H1 (cell line): ENCODE measurements around the gene EGFLAM. TPM values are rescaled to one million over a fixed set of nuclear protein-coding genes. Genes with fewer than 3 reads are reported as not detected.

Experiments
- CTCF ChIA-PET: fragments of 300-600 bp; sonication (Branson Sonifier 250); formaldehyde crosslinking; loops from one replicate; lab custom pipeline; 2021; ENCODE audit not compliant: partially characterized antibody; lab: Charles Lee
- POLR2A ChIA-PET: fragments of 300-600 bp; sonication (Branson Sonifier 250); formaldehyde crosslinking; loops from one replicate; lab custom pipeline; 2021; ENCODE audit warnings: inconsistent platforms; ENCODE audit not compliant: partially characterized antibody; lab: Charles Lee
- DNase-seq, 2 experiments: peaks; one replicate each; pipeline versions ENCODE4 v3.0.0 to v3.0.0-alpha.2; 2010 to 2022; ENCODE audit warnings: low spot score in 2 of 2, low read depth in 1 of 2, mixed read lengths in 1 of 2
- FAIRE-seq: peaks from 2 replicates; lab custom pipeline; 2011; peaks lifted over from hg19 to GRCh38; lab: Jason Lieb, UNC
- H2AFZ ChIP-seq: 2 replicates; pipeline ENCODE4 v1.8.1; 2012; ENCODE audit warnings: low read length, inconsistent platforms
- H2AK5ac ChIP-seq: 2 replicates; pipeline ENCODE4 v1.6.1; 2013; ENCODE audit warnings: low read depth, low read length
- H2BK120ac ChIP-seq: replicated peaks from 2 replicates; pipeline ENCODE3; 2013; ENCODE audit warnings: low read depth, low read length, inconsistent platforms
- H2BK12ac ChIP-seq: 2 replicates; pipeline ENCODE4 v1.6.1; 2013; ENCODE audit warnings: low read depth, low read length
- H2BK15ac ChIP-seq: 2 replicates; pipeline ENCODE4 v1.6.1; 2013; ENCODE audit warnings: low read length
- H2BK20ac ChIP-seq: 2 replicates; pipeline ENCODE4 v1.6.1; 2013; ENCODE audit warnings: low read length
- H2BK5ac ChIP-seq: 2 replicates; pipeline ENCODE4 v1.6.1; 2013; ENCODE audit warnings: low read depth, low read length
- H3K14ac ChIP-seq: 2 replicates; pipeline ENCODE4 v1.6.1; 2013; ENCODE audit warnings: inconsistent platforms; ENCODE audit not compliant: insufficient read length
- H3K18ac ChIP-seq: 2 replicates; pipeline ENCODE4 v1.6.1; 2013; ENCODE audit warnings: low read length; ENCODE audit errors: extremely low read depth
- H3K23ac ChIP-seq: 2 replicates; pipeline ENCODE4 v1.6.1; 2013; ENCODE audit warnings: inconsistent platforms; ENCODE audit not compliant: insufficient read length
- H3K23me2 ChIP-seq: 2 replicates; pipeline ENCODE4 v1.6.1; 2013; ENCODE audit warnings: low read depth, low read length
- H3K27ac ChIP-seq: 2 replicates; pipeline ENCODE4 v1.6.1; 2011; ENCODE audit warnings: low read depth, low read length, inconsistent platforms
- H3K27me3 ChIP-seq, 4 experiments: replicated peaks in 1 of 4; 1 replicate in 1 of 4; 2 replicates in 3 of 4; pipeline versions ENCODE4 v1.6.1 to v1.8.1; 2011 to 2013; ENCODE audit warnings: low read length in 3 of 4, mild to moderate bottlenecking in 3 of 4, inconsistent platforms in 2 of 4, mixed read lengths in 2 of 4, moderate library complexity in 1 of 4; ENCODE audit not compliant: control insufficient read depth in 3 of 4, insufficient read depth in 3 of 4; ENCODE audit errors: extremely low read depth in 1 of 4
- H3K36me3 ChIP-seq, 4 experiments: 2 replicates each; pipeline versions ENCODE4 v1.6.1 to v1.8.1; 2011 to 2013; ENCODE audit warnings: mild to moderate bottlenecking in 4 of 4, low read length in 3 of 4, moderate library complexity in 2 of 4, control low read depth in 1 of 4, inconsistent platforms in 1 of 4; ENCODE audit not compliant: insufficient read depth in 4 of 4, control insufficient read depth in 2 of 4
- H3K4ac ChIP-seq: replicated peaks from 2 replicates; pipeline ENCODE3; 2013; ENCODE audit warnings: low read length, low read depth, mixed read lengths, inconsistent platforms; ENCODE audit not compliant: insufficient read length
- H3K4me1 ChIP-seq, 4 experiments: replicated peaks in 1 of 4; 1 replicate in 1 of 4; 2 replicates in 3 of 4; pipeline versions ENCODE4 v1.6.1 to v1.8.1; 2011 to 2013; ENCODE audit warnings: low read length in 3 of 4, inconsistent platforms in 2 of 4, mixed read lengths in 1 of 4; ENCODE audit not compliant: insufficient read depth in 4 of 4, control insufficient read depth in 3 of 4
- H3K4me2 ChIP-seq, 2 experiments: 2 replicates each; pipeline versions ENCODE4 v1.6.1 to v1.8.1; 2011 to 2013; ENCODE audit warnings: low read depth in 2 of 2, low read length in 2 of 2, control low read depth in 1 of 2, inconsistent platforms in 1 of 2, mild to moderate bottlenecking in 1 of 2; ENCODE audit not compliant: insufficient read depth in 1 of 2
- H3K4me3 ChIP-seq, 4 experiments: fragments of 200-600, 300-600 bp in 1 of 4; sonication (generic), shearing (Covaris generic), sonication (Bioruptor Twin) in 1 of 4; 2 replicates each; pipeline versions ENCODE4 v1.5.1 to v1.8.1; 2011 to 2016; ENCODE audit warnings: low read length in 4 of 4, low read depth in 3 of 4, control low read depth in 2 of 4, inconsistent platforms in 2 of 4, mild to moderate bottlenecking in 2 of 4, mixed read lengths in 1 of 4, moderate library complexity in 1 of 4; ENCODE audit not compliant: insufficient read depth in 2 of 4; ENCODE audit errors: extremely low read depth in 1 of 4
- H3K56ac ChIP-seq: replicated peaks from 2 replicates; pipeline ENCODE3; 2013; ENCODE audit warnings: low read depth, mild to moderate bottlenecking, mixed read lengths, low read length, inconsistent platforms; ENCODE audit not compliant: insufficient read length
- H3K79me1 ChIP-seq: 2 replicates; pipeline ENCODE4 v1.6.1; 2013; ENCODE audit warnings: low read depth, low read length, control low read depth
- H3K79me2 ChIP-seq, 2 experiments: 2 replicates each; pipeline versions ENCODE4 v1.6.1 to v1.8.1; 2012 to 2013; ENCODE audit warnings: low read length in 2 of 2, mild to moderate bottlenecking in 2 of 2, inconsistent platforms in 1 of 2; ENCODE audit not compliant: insufficient read depth in 2 of 2, control insufficient read depth in 1 of 2
- H3K9ac ChIP-seq, 4 experiments: replicated peaks in 1 of 4; 1 replicate in 1 of 4; 2 replicates in 3 of 4; pipeline versions ENCODE4 v1.6.1 to v1.8.1; 2011 to 2013; ENCODE audit warnings: low read depth in 3 of 4, low read length in 3 of 4, control low read depth in 2 of 4, mild to moderate bottlenecking in 2 of 4, moderate library complexity in 2 of 4, inconsistent platforms in 1 of 4; ENCODE audit errors: extremely low read depth in 1 of 4
- H3K9me3 ChIP-seq, 2 experiments: 2 replicates each; pipeline versions ENCODE4 v1.6.1 to v1.8.1; 2012 to 2013; ENCODE audit warnings: mild to moderate bottlenecking in 2 of 2, moderate library complexity in 2 of 2, control low read depth in 1 of 2, inconsistent platforms in 1 of 2, low read depth in 1 of 2, low read length in 1 of 2, mixed read lengths in 1 of 2; ENCODE audit not compliant: insufficient read depth in 2 of 2
- H4K20me1 ChIP-seq, 2 experiments: replicated peaks in 1 of 2; 2 replicates each; pipeline versions ENCODE3 to v1.8.1; 2011 to 2013; ENCODE audit warnings: inconsistent platforms in 2 of 2, low read length in 2 of 2, mild to moderate bottlenecking in 1 of 2; ENCODE audit not compliant: insufficient read depth in 2 of 2, control insufficient read depth in 1 of 2
- H4K5ac ChIP-seq: 2 replicates; pipeline ENCODE4 v1.6.1; 2013; ENCODE audit warnings: low read length, low read depth, mixed read lengths, inconsistent platforms; ENCODE audit not compliant: insufficient read length
- H4K8ac ChIP-seq: 2 replicates; pipeline ENCODE4 v1.8.0; 2013; ENCODE audit warnings: mild to moderate bottlenecking, moderate library complexity, low read length, inconsistent platforms; ENCODE audit not compliant: insufficient read depth; ENCODE audit errors: extremely low read depth
- H4K91ac ChIP-seq: replicated peaks from 2 replicates; pipeline ENCODE3; 2013; ENCODE audit warnings: low read length, mixed read lengths, inconsistent platforms; ENCODE audit not compliant: insufficient read length
- ASH2L ChIP-seq: fragments of 200-600, 300-600 bp; sonication (generic); IDR thresholded peaks from one replicate; pipeline ENCODE4 v1.7.1; 2017; ENCODE audit warnings: low read length
- EGR1 ChIP-seq: IDR thresholded peaks from 2 replicates; pipeline ENCODE4 v1.6.1; 2011; ENCODE audit warnings: low read depth, low read length, borderline replicate concordance
- MAX ChIP-seq: IDR thresholded peaks from 2 replicates; pipeline ENCODE4 v1.6.1; 2012; ENCODE audit warnings: inconsistent platforms
- PHF8 ChIP-seq: fragments of 200-600 bp; sonication (generic); conservative IDR thresholded peaks from 2 replicates; pipeline ENCODE4 v1.7.1; 2012; ENCODE audit warnings: low read depth, mild to moderate bottlenecking, inconsistent platforms, low read length, moderate library complexity
- TAF7 ChIP-seq: optimal IDR thresholded peaks from 2 replicates; pipeline ENCODE3; 2011; ENCODE audit warnings: low read depth, mild to moderate bottlenecking, inconsistent platforms, low read length, moderate library complexity, borderline replicate concordance
- USF2 ChIP-seq: IDR thresholded peaks from 2 replicates; pipeline ENCODE4 v1.6.1; 2011; ENCODE audit warnings: low read length, improper control_type of control experiment
- WGBS, 2 experiments: shearing (Covaris generic) in 1 of 2; methylation state at CpG; one replicate each; pipeline versions ENCODE4 v1.1.6 to v1.1.7; 2013 to 2015; ENCODE audit warnings: low lambda C conversion rate in 2 of 2, mixed read lengths in 2 of 2, inconsistent platforms in 1 of 2, low coverage in 1 of 2, missing lambda C conversion rate in 1 of 2; ENCODE audit not compliant: insufficient replicate concordance in 2 of 2, insufficient coverage in 1 of 2, insufficient read length in 1 of 2; ENCODE audit errors: extremely low coverage in 1 of 2, missing lambda C conversion rate in 1 of 2; 5-methylcytosine and 5-hydroxymethylcytosine counted together
- polyA plus RNA-seq, 7 experiments: library from polyadenylated mRNA; depleted of rRNA in 3 of 7; stranded (reverse) in 5 of 7; unstranded in 2 of 7; fragments of >200 nt in 5 of 7; fragments of 200-250 nt in 2 of 7; gene quantifications; 1 replicate in 5 of 7; 2 replicates in 1 of 7; 4 replicates in 1 of 7; pipeline versions ENCODE4 v1.2.1 to v1.2.3, GENCODE V29; 2011 to 2013; ENCODE audit warnings: missing spikeins in 2 of 7, mixed read lengths in 2 of 7
- total RNA-seq: library from RNA; stranded (reverse); fragmentation: NEBNext Ultra II Directional; extraction: Animal tissue kit (Norgen Biotek cat#: 25700); gene quantifications from 2 replicates; pipeline ENCODE4 v1.2.1, GENCODE V29; 2021

The EGFLAM gene
- total and polyA plus RNA-seq, 2 of the 8 experiments (the other 6 are each of a cell fraction or from before 2014, with no cell fraction given): 0.20 to 0.24 TPM

- Histone ChIP-seq H2AFZ (no peak overlapping the region), H3K23me2 (no peaks in the 10 kb centered on the region), H3K27ac (no peak overlapping the region), H2BK120ac (no peak overlapping the region), H3K14ac (no peak overlapping the region), H2BK5ac (no peak overlapping the region), H4K20me1 (no peaks in the 10 kb centered on the region), H3K79me1 (no peaks in the 10 kb centered on the region), H3K4ac (no peak overlapping the region), H3K36me3 (no peaks in the 10 kb centered on the region), H2BK15ac (no peak overlapping the region), H2AK5ac (no peak overlapping the region), H2BK20ac (no peak overlapping the region), H3K79me2 (no peaks in the 10 kb centered on the region), H3K4me1 (no peaks in the 10 kb centered on the region), H2BK12ac (no peak overlapping the region), H3K9me3 (no peaks in the 10 kb centered on the region), H3K23ac (no peak overlapping the region), H3K9ac (no peak overlapping the region), H3K4me2 (no peak overlapping the region), H3K4me3 (no peak overlapping the region), H4K8ac (no peak overlapping the region), H3K18ac (no peak overlapping the region), H4K5ac (no peak overlapping the region), H4K91ac (no peak overlapping the region), H3K56ac (no peak overlapping the region), H3K27me3 (no peaks in the 10 kb centered on the region)
- POLR2A ChIA-PET: no interaction called here
- 94% methylated on average over 1 of the region's 1 CpG; no CpG with 5 or more reads in 1 of the 2 experiments for WGBS, 2 experiments
- TF ChIP-seq MAX (no peak), USF2 (no peak), ASH2L (no peak), PHF8 (no peak), EGR1 (no peak), TAF7 (no peak)
- DNase-seq (no peak), FAIRE-seq (no peak)
- CTCF ChIA-PET: no interaction called here
Observed at GRCh38 chr5:38438757-38439156, 180.4 kb downstream of the EGFLAM start.
